ENCODE data around the gene RPE.

Gene RPE

DNA sequence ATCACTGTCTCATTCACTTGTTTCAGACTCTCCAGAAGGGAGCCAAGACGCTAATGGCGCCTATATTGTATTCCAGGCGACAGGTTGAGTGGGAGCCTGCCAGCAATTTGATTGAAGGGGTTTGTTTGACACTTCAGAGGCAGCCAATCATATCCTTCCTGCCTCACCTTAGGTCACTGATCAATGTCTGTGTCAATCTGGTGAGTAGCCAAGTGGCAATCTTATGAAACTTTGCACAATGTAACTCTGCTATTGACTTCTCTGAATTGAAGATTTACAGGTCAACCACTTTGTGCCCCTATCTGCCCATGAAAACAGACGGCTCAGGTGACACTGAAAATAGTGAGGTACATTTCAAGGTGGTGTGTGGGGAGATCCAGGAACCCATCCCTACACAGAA, 32.7 kb upstream of the RPE start:
- H3K4me3 ChIP-seq (ENCODE audit: low read depth in 1 of 2, low read length in 2 of 2), result no peak overlapping the region
- DNase-seq, result no peak
- H3K27ac ChIP-seq (ENCODE audit: low read length), result no peak overlapping the region
- no peaks in the 10 kb centered on the region for H3K79me2 ChIP-seq (ENCODE audit: insufficient read depth, low read length)
- H3K4me2 ChIP-seq (ENCODE audit: insufficient read depth, low read length), result no peak overlapping the region
- peaks cover 26% of the 10 kb centered on the region for H3K27me3 ChIP-seq (ENCODE audit: insufficient read depth, low read length, poor library complexity)
- no peaks in the 10 kb centered on the region for H3K36me3 ChIP-seq (ENCODE audit: insufficient read depth, low read length)
- no peaks in the 10 kb centered on the region for H3K4me1 ChIP-seq (ENCODE audit: insufficient read depth, low read length)
- H3K9ac ChIP-seq (ENCODE audit: low read depth, low read length), result no peak overlapping the region
- ATAC-seq (ENCODE audit: insufficient read depth, low read depth), result no peak
- no peaks in the 10 kb centered on the region for H4K20me1 ChIP-seq (ENCODE audit: insufficient read depth, low read length)
- H2AFZ ChIP-seq (ENCODE audit: low read depth, low read length), result no peak overlapping the region
- H3K9me3 ChIP-seq (ENCODE audit: insufficient read depth, low read length, severe bottlenecking), result no peaks in the 10 kb centered on the region
- TF ChIP-seq, protein P1, sequence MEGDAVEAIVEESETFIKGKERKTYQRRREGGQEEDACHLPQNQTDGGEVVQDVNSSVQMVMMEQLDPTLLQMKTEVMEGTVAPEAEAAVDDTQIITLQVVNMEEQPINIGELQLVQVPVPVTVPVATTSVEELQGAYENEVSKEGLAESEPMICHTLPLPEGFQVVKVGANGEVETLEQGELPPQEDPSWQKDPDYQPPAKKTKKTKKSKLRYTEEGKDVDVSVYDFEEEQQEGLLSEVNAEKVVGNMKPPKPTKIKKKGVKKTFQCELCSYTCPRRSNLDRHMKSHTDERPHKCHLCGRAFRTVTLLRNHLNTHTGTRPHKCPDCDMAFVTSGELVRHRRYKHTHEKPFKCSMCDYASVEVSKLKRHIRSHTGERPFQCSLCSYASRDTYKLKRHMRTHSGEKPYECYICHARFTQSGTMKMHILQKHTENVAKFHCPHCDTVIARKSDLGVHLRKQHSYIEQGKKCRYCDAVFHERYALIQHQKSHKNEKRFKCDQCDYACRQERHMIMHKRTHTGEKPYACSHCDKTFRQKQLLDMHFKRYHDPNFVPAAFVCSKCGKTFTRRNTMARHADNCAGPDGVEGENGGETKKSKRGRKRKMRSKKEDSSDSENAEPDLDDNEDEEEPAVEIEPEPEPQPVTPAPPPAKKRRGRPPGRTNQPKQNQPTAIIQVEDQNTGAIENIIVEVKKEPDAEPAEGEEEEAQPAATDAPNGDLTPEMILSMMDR (IDR thresholded peaks at IDR 0.05; ENCODE audit: borderline replicate concordance, extremely low read depth, low read length, poor library complexity, severe bottlenecking), result no peak
- no peak for TF ChIP-seq EZH2 (IDR thresholded peaks at IDR 0.05; ENCODE audit: borderline replicate concordance, low read depth, low read length, severe bottlenecking)

DNA sequence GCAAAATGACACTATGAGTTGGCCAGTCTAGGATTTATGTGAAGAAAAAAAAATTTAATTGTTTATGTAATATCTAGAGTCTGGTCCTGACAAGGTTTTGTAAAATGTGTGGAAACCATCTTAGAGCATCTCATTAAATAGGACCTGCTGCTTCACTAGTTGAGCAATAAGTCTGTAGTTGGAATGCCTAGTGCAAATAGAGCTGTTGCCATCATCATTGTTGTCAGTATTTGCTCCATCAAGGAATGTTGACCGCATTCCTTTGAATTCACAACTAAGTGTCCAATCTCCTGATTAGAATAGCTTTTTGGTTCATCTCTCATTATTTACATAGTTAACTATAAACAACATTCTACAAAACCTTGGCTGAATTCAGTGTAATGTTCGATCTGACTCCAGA, 32.2 kb upstream of the RPE start:
- H3K4me2 ChIP-seq (ENCODE audit: insufficient read depth, low read length), result no peak overlapping the region
- ATAC-seq (ENCODE audit: insufficient read depth, low read depth), result no peak
- no peak overlapping the region for H2AFZ ChIP-seq (ENCODE audit: low read depth, low read length)
- H3K4me3 ChIP-seq (ENCODE audit: low read depth in 1 of 2, low read length in 2 of 2), result no peak overlapping the region
- no peak for TF ChIP-seq EZH2 (IDR thresholded peaks at IDR 0.05; ENCODE audit: borderline replicate concordance, low read depth, low read length, severe bottlenecking)
- TF ChIP-seq, protein P1 (IDR thresholded peaks at IDR 0.05; ENCODE audit: borderline replicate concordance, extremely low read depth, low read length, poor library complexity, severe bottlenecking), result no peak
- H3K27me3 ChIP-seq (ENCODE audit: insufficient read depth, low read length, poor library complexity), result peaks cover 26% of the 10 kb centered on the region
- no peaks in the 10 kb centered on the region for H3K36me3 ChIP-seq (ENCODE audit: insufficient read depth, low read length)
- no peak overlapping the region for H3K9ac ChIP-seq (ENCODE audit: low read depth, low read length)
- H4K20me1 ChIP-seq (ENCODE audit: insufficient read depth, low read length), result no peaks in the 10 kb centered on the region
- H3K79me2 ChIP-seq (ENCODE audit: insufficient read depth, low read length), result no peaks in the 10 kb centered on the region
- no peak for DNase-seq
- H3K27ac ChIP-seq (ENCODE audit: low read length), result no peak overlapping the region
- no peaks in the 10 kb centered on the region for H3K4me1 ChIP-seq (ENCODE audit: insufficient read depth, low read length)
- H3K9me3 ChIP-seq (ENCODE audit: insufficient read depth, low read length, severe bottlenecking), result no peaks in the 10 kb centered on the region

DNA sequence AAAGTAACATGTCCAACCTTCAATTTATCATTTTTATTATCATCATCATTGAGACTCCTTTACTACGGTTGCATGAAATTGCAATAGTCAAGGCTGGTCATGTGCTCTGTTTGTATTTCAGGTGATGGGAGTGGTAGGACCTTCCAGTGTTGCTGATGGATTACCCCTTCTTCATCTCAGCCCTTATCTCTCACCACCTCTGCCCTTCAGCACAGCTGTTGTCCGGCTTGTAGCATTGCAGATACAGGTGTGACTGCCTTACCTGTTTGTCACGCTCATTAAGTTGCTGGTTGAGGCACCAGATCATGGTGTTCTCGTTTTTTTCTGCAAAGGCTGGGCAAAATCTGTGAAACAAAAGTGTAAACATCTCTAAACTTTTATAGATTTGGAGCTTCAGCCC, 31.7 kb upstream of the RPE start:
- ATAC-seq (ENCODE audit: insufficient read depth, low read depth), result no peak

More for the DNA sequence above, 31.7 kb upstream of the RPE start:
- no peaks in the 10 kb centered on the region for H4K20me1 ChIP-seq (ENCODE audit: insufficient read depth, low read length)
- no peak for DNase-seq
- no peak for TF ChIP-seq EZH2 (IDR thresholded peaks at IDR 0.05; ENCODE audit: borderline replicate concordance, low read depth, low read length, severe bottlenecking)
- TF ChIP-seq, protein P1 (IDR thresholded peaks at IDR 0.05; ENCODE audit: borderline replicate concordance, extremely low read depth, low read length, poor library complexity, severe bottlenecking), result no peak
- H3K27ac ChIP-seq (ENCODE audit: low read length), result no peak overlapping the region
- H3K9me3 ChIP-seq (ENCODE audit: insufficient read depth, low read length, severe bottlenecking), result no peaks in the 10 kb centered on the region
- H3K36me3 ChIP-seq (ENCODE audit: insufficient read depth, low read length), result no peaks in the 10 kb centered on the region
- H3K4me1 ChIP-seq (ENCODE audit: insufficient read depth, low read length), result no peaks in the 10 kb centered on the region
- H3K27me3 ChIP-seq (ENCODE audit: insufficient read depth, low read length, poor library complexity), result peaks cover 26% of the 10 kb centered on the region
- no peak overlapping the region for H3K9ac ChIP-seq (ENCODE audit: low read depth, low read length)
- H3K4me3 ChIP-seq (ENCODE audit: low read depth in 1 of 2, low read length in 2 of 2), result no peak overlapping the region
- no peaks in the 10 kb centered on the region for H3K79me2 ChIP-seq (ENCODE audit: insufficient read depth, low read length)
- no peak overlapping the region for H2AFZ ChIP-seq (ENCODE audit: low read depth, low read length)
- H3K4me2 ChIP-seq (ENCODE audit: insufficient read depth, low read length), result no peak overlapping the region
